ENCODE data around the gene CEP57L1. TPM values are rescaled to one million over a fixed set of nuclear protein-coding genes. Genes with fewer than 3 reads are reported as not detected.
A peak's percentile ranks its signal among the peaks of the same experiment; 100 is the strongest.
"Not testable (repeated sequence)": the region's sequence is repeated elsewhere in the genome, so short reads cannot be mapped to it uniquely, and the experiment has no call there.

CEP57L1 gene
- total RNA-seq, 2 donors from 2014 or later, result 21.8 to 22.3 TPM

GRCh38 chr6:109102762-109103161 lies 7.5 kb downstream of the CEP57L1 start:
- H3K27me3 Mint-ChIP-seq (ENCODE audit: low read depth), result no peaks in the 10 kb centered on the region
- ATAC-seq (replicated peaks in 1 of 2), result no peak
- no peak for DNase-seq

GRCh38 chr6:109103942-109104341 lies 8.6 kb downstream of the CEP57L1 start:
- ATAC-seq (replicated peaks in 1 of 2), result peak; percentile 63 to 64
- Mint-ChIP-seq H3K27ac (no peak overlapping the region), H3K4me3 (no peak overlapping the region), H3K27me3 (ENCODE audit: low read depth) (no peaks in the 10 kb centered on the region), H3K36me3 (ENCODE audit: insufficient read depth in 2 of 2) (peaks cover 0 to 3% of the 10 kb centered on the region in 2 donors), H3K9me3 (no peaks in the 10 kb centered on the region), H3K4me1 (ENCODE audit: low read depth) (peaks cover 8% of the 10 kb centered on the region)
- no peak for DNase-seq

More at GRCh38 chr6:109102762-109103161, 7.5 kb downstream of the CEP57L1 start:
- Mint-ChIP-seq H3K27ac (no peak overlapping the region), H3K36me3 (ENCODE audit: insufficient read depth in 2 of 2) (peaks cover 0 to 3% of the 10 kb centered on the region in 2 donors), H3K9me3 (no peaks in the 10 kb centered on the region), H3K4me3 (no peak overlapping the region), H3K4me1 (ENCODE audit: low read depth) (peaks cover 10% of the 10 kb centered on the region)

- Mint-ChIP-seq H3K9me3 (no peaks in the 10 kb centered on the region), H3K27ac (no peak overlapping the region), H3K4me1 (ENCODE audit: low read depth) (peaks cover 8% of the 10 kb centered on the region), H3K27me3 (ENCODE audit: low read depth) (no peaks in the 10 kb centered on the region), H3K4me3 (no peak overlapping the region), H3K36me3 (ENCODE audit: insufficient read depth in 2 of 2) (peaks cover 0 to 3% of the 10 kb centered on the region in 2 donors)
- DNase-seq, result no peak
- no peak for ATAC-seq (replicated peaks in 1 of 2)
Measured at GRCh38 chr6:109104512-109104911, 9.2 kb downstream of the CEP57L1 start.

- H3K9me3 Mint-ChIP-seq, result no peaks in the 10 kb centered on the region
- H3K36me3 Mint-ChIP-seq (ENCODE audit: insufficient read depth in 2 of 2), result peaks cover 6 to 9% of the 10 kb centered on the region in 2 donors
- DNase-seq (no peak), ATAC-seq (replicated peaks in 1 of 2) (no peak)
- peaks cover 8% of the 10 kb centered on the region for H3K4me1 Mint-ChIP-seq (ENCODE audit: low read depth)
- no peaks in the 10 kb centered on the region for H3K27me3 Mint-ChIP-seq (ENCODE audit: low read depth)
- H3K27ac Mint-ChIP-seq, result no peak overlapping the region
- H3K4me3 Mint-ChIP-seq, result no peak overlapping the region
Measured at GRCh38 chr6:109105681-109106080, 10.4 kb downstream of the CEP57L1 start.

GRCh38 chr6:109109663-109110062 lies 14.4 kb downstream of the CEP57L1 start:
- not testable (repeated sequence) for H3K4me1 Mint-ChIP-seq (ENCODE audit: low read depth); H3K9me3 Mint-ChIP-seq; H3K27ac Mint-ChIP-seq; DNase-seq; H3K27me3 Mint-ChIP-seq (ENCODE audit: low read depth); ATAC-seq (replicated peaks in 1 of 2); H3K4me3 Mint-ChIP-seq
- peaks cover 11 to 16% of the 10 kb centered on the region in 2 donors for H3K36me3 Mint-ChIP-seq (ENCODE audit: insufficient read depth in 2 of 2)

- not testable (repeated sequence) for H3K27me3 Mint-ChIP-seq (ENCODE audit: low read depth); H3K9me3 Mint-ChIP-seq; H3K27ac Mint-ChIP-seq; DNase-seq; H3K4me3 Mint-ChIP-seq; H3K4me1 Mint-ChIP-seq (ENCODE audit: low read depth); ATAC-seq (replicated peaks in 1 of 2)
- peaks cover 11 to 16% of the 10 kb centered on the region in 2 donors for H3K36me3 Mint-ChIP-seq (ENCODE audit: insufficient read depth in 2 of 2)
Measured at GRCh38 chr6:109112663-109113062, 17.4 kb downstream of the CEP57L1 start.

- DNase-seq, result no peak
- Mint-ChIP-seq H3K4me1 (ENCODE audit: low read depth) (peaks cover 24% of the 10 kb centered on the region), H3K9me3 (no peaks in the 10 kb centered on the region), H3K27me3 (ENCODE audit: low read depth) (no peaks in the 10 kb centered on the region), H3K36me3 (ENCODE audit: insufficient read depth in 2 of 2) (no peaks in the 10 kb centered on the region), H3K27ac (no peak overlapping the region), H3K4me3 (no peak overlapping the region)
- no peak for ATAC-seq (replicated peaks in 1 of 2)
Measured at GRCh38 chr6:109117346-109118035, 22.2 kb downstream of the CEP57L1 start.

GRCh38 chr6:109118337-109118736 lies 23.0 kb downstream of the CEP57L1 start:
- Mint-ChIP-seq H3K4me3 (no peak overlapping the region), H3K9me3 (no peaks in the 10 kb centered on the region)

GRCh38 chr6:109118871-109119354 lies 23.6 kb downstream of the CEP57L1 start:
- no peaks in the 10 kb centered on the region for H3K27me3 Mint-ChIP-seq (ENCODE audit: low read depth)
- H3K4me3 Mint-ChIP-seq, result no peak overlapping the region
- peaks cover 18% of the 10 kb centered on the region for H3K4me1 Mint-ChIP-seq (ENCODE audit: low read depth)
- no peak for ATAC-seq (replicated peaks in 1 of 2)
- no peaks in the 10 kb centered on the region for H3K9me3 Mint-ChIP-seq
- no peak overlapping the region for H3K27ac Mint-ChIP-seq
- DNase-seq, result no peak
- no peaks in the 10 kb centered on the region for H3K36me3 Mint-ChIP-seq (ENCODE audit: insufficient read depth in 2 of 2)

More at GRCh38 chr6:109118337-109118736, 23.0 kb downstream of the CEP57L1 start:
- Mint-ChIP-seq H3K36me3 (ENCODE audit: insufficient read depth in 2 of 2) (no peaks in the 10 kb centered on the region), H3K4me1 (ENCODE audit: low read depth) (peaks cover 18% of the 10 kb centered on the region), H3K27ac (no peak overlapping the region), H3K27me3 (ENCODE audit: low read depth) (no peaks in the 10 kb centered on the region)
- DNase-seq (no peak), ATAC-seq (replicated peaks in 1 of 2) (no peak)

- ATAC-seq (replicated peaks in 1 of 2) (no peak), DNase-seq (no peak)
- no peaks in the 10 kb centered on the region for H3K9me3 Mint-ChIP-seq
- peaks cover 18% of the 10 kb centered on the region for H3K4me1 Mint-ChIP-seq (ENCODE audit: low read depth)
- no peaks in the 10 kb centered on the region for H3K27me3 Mint-ChIP-seq (ENCODE audit: low read depth)
- no peak overlapping the region for H3K4me3 Mint-ChIP-seq
- no peaks in the 10 kb centered on the region for H3K36me3 Mint-ChIP-seq (ENCODE audit: insufficient read depth in 2 of 2)
- no peak overlapping the region for H3K27ac Mint-ChIP-seq
Measured at GRCh38 chr6:109121411-109121810, 26.1 kb downstream of the CEP57L1 start.

- Mint-ChIP-seq H3K4me1 (ENCODE audit: low read depth) (peaks cover 18% of the 10 kb centered on the region), H3K27ac (no peak overlapping the region), H3K27me3 (ENCODE audit: low read depth) (no peaks in the 10 kb centered on the region), H3K4me3 (no peak overlapping the region), H3K9me3 (no peaks in the 10 kb centered on the region), H3K36me3 (ENCODE audit: insufficient read depth in 2 of 2) (no peaks in the 10 kb centered on the region)
- DNase-seq (no peak), ATAC-seq (replicated peaks in 1 of 2) (no peak)
Measured at GRCh38 chr6:109124219-109124618, 28.9 kb downstream of the CEP57L1 start.

- DNase-seq (no peak), ATAC-seq (replicated peaks in 1 of 2) (no peak)
- Mint-ChIP-seq H3K27ac (no peak overlapping the region), H3K27me3 (ENCODE audit: low read depth) (no peaks in the 10 kb centered on the region), H3K9me3 (no peaks in the 10 kb centered on the region), H3K4me3 (no peak overlapping the region), H3K36me3 (ENCODE audit: insufficient read depth in 2 of 2) (peaks cover 2 to 3% of the 10 kb centered on the region in 2 donors), H3K4me1 (ENCODE audit: low read depth) (peaks cover 13% of the 10 kb centered on the region)
Measured at GRCh38 chr6:109125504-109125903, 30.2 kb downstream of the CEP57L1 start.

- Mint-ChIP-seq H3K27me3 (ENCODE audit: low read depth) (no peaks in the 10 kb centered on the region), H3K9me3 (peaks cover 1 to 2% of the 10 kb centered on the region in 2 donors)
Measured at GRCh38 chr6:109130065-109130464, 34.8 kb downstream of the CEP57L1 start.

GRCh38 chr6:109135600-109135999 lies 40.3 kb downstream of the CEP57L1 start:
- H3K36me3 Mint-ChIP-seq (ENCODE audit: insufficient read depth in 2 of 2), result peaks cover 2 to 12% of the 10 kb centered on the region in 2 donors
- not testable (repeated sequence) for H3K27ac Mint-ChIP-seq; DNase-seq; ATAC-seq (replicated peaks in 1 of 2); H3K4me3 Mint-ChIP-seq; H3K4me1 Mint-ChIP-seq (ENCODE audit: low read depth); H3K27me3 Mint-ChIP-seq (ENCODE audit: low read depth); H3K9me3 Mint-ChIP-seq

More at GRCh38 chr6:109130065-109130464, 34.8 kb downstream of the CEP57L1 start:
- no peak for DNase-seq
- H3K4me3 Mint-ChIP-seq, result no peak overlapping the region
- H3K27ac Mint-ChIP-seq, result no peak overlapping the region
- H3K36me3 Mint-ChIP-seq (ENCODE audit: insufficient read depth in 2 of 2), result peaks cover 4 to 15% of the 10 kb centered on the region in 2 donors
- peak in 1 of 2 donors; percentile 32 for ATAC-seq (replicated peaks in 1 of 2)
- H3K4me1 Mint-ChIP-seq (ENCODE audit: low read depth), result peaks cover 6% of the 10 kb centered on the region
